Stimulated activated CD8-positive, alpha-beta memory T cell treated with anti-CD3 and anti-CD28 coated beads, Interleukin-7, amount 100 ng/mL, for 24 hours (primary cell): ENCODE measurements around the gene SF3B6.
A peak's percentile ranks its signal among the peaks of the same experiment; 100 is the strongest.
"Not testable (repeated sequence)": the region's sequence is repeated elsewhere in the genome, so short reads cannot be mapped to it uniquely, and the experiment has no call there.

Experiments
- DNase-seq: peaks from one replicate; pipeline ENCODE4 v3.0.0-alpha.2; 2020; ENCODE audit warnings: low read depth

SF3B6 gene, protein sequence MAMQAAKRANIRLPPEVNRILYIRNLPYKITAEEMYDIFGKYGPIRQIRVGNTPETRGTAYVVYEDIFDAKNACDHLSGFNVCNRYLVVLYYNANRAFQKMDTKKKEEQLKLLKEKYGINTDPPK

DNA sequence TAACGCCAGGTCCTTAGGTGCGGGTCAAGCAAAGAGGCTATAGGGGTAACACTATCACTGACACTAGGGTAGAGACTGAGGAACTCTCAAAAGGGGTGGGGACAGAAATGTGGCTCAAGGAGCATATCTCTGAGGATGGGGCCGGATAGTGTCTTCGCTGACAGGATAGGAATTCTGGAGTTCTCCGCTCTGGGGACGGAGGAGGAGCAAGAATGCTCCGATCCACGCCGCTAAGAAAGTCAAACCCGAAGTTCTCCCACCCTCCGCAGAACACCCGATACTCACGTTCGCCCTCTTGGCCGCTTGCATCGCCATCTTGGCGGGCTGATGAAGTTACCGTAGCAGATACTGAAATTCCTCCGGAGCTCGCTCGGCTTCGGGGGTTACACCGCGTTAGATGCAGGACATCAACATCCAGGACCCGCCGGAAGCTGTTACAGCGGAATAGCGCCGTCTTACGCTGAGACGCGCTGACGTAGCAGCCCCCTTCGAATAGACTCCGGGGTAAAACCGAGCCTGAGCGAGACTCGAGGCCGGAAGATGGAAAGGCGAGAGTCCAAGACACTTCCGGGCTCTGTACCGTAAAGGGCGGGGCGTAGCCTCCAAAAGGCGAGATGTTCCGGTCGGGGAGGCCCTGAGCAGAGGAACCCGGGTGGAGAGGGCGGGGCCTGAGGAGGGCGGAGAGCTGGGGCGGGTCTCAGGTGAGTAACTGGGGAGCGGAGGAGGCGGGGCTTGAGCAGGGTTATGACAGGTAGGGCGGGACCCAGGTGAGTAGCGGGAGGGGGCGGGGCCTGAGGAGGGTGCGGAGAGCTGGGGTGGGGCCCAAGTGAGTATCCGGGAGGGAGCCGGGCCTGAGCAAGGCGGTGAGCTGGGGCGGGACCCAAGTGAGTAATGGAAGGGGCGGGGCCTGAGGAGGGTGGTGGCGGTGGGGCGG lies at the start of gene SF3B6:
Gene SF3B6 (minus strand): TSS at position 412 of the 934 bp plus-strand sequence. CDS start 97 bp downstream, at position 315.
- peak; percentile 99 for DNase-seq

DNA sequence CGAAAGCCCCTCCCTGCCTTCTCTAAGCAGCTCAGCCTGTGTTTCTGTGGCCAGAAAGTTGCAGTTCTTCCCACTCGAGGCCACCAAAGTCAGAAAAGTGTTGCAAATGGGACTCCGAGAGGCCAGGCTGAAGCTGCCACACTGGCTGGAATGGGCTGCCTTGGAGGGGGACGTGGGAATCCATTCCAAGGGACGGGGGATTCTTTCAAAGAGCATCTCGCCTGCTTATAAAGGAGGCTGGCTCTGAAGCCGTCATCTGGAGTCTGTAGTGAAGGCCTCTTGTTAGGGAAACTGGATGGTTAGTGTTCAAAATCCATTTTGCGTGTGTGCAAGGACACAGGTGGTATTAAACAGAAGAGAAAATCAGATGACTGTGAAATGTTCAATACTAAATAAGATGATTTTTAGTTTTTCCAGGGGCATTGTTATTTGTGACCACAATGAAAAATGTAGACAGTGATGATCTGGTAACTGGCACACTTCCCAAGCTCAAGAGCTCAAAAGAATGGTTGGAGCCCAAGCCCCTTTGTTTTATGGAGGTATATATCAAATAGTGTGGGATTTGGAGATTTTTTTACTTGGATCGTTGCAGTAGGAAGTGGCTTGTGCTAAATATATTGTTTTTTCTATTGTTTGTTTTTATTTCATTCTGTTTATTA lies 47.9 kb upstream of the SF3B6 start:
- peak; percentile 14 for DNase-seq

DNA sequence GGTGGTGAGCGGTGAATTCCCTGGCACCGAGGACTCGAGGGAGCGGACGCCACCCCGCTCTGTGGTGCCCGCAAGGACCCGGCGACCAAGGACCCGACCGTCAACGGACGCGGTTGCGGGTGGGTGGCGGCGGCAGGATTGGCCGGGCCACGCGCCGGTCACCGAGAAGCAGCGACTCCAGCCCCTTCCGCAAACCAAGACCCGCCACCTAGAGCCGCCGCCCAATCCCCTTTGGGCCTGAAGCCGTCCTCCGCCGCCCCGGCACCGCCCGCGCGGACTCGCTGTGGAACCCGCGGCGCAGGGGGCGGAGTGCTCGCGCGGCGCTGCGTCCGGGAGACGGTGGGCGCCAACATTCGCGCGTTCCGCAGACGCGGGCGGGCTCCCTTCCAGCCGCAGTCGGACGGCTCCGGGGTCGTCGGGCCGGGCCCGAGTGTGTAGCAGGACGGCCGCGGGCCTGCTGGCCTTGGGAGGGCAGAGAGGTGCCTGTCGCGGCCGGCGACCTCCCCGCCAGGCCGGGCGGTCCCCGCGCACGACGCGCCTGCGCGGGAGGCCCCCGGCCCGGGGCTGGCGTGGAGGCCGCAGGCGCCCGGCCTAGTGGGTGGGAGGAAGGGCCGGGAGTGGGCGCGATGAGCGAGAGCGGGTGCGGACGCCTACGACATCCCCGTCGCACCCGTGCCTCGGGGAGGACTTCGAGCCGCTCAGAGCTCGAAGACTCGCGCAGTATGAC lies 47.2 kb upstream of the SF3B6 start, which contains the start of the genes FAM228B and PFN4:
Gene FAM228B (plus strand): TSS at position 275 of the 727 bp plus-strand sequence. CDS start 893 bp downstream, outside the sequence.
Gene PFN4 (minus strand): TSS at position 140 of the 727 bp plus-strand sequence. CDS start 799 bp downstream, outside the sequence.
- peak; percentile 35 for DNase-seq

DNA sequence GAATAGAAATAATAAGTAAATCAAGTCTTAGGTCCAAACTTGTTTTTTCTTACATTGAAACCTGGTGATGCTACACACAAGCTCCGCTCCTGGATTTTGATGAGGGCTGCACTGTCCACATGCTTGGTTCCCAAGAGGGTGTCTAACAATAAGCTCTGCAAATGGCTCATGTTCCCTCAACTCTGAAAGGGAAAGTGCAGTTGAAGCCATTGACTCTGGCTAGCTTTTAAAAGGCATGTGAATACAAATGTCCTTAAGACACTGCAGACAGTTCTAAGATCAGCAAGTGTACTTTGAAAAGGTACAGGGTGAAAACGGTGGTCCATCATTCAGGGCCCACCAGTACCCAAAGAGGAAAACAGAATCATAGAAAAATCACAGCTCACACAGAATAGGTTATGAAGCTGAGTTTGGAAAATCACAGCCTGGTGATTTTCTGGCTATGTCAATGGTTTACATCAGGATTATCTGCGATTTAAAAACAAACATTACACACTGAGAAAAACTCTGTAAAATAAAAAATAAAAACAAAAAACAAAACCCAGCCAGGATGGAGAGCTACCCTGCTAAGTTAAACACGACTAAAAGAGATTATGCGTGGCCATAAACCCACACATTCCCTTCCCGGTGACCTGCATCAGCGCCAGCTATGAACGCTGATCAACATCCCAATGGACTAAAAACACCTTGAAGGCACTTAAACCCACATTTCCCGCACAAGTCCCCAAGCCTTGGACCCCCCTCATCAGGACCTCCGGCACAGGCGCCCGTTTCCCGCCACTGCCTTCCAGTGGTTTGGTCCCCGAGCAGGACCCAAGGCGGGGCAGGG lies 46.5 kb upstream of the SF3B6 start:
- DNase-seq = no peak

DNA sequence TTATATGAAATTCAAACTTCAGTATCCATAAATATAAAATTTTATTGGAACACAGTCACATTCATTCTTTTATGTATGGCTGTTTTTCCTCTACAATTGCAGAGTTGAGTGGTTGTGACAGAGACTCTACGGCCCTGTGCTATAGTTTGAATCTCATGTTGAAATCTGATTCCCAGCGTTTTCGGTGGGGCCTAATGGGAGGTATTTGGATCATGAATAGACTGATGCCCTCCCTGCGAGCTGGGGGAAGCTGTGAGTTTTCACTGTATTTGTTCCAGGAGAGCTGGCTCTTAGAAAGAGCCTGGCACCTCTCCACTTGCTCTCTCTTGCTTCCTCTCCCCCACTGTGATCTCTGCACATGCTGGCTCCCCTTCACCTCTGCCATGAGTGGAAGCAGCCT lies 45.3 kb upstream of the SF3B6 start:
- DNase-seq = no peak

DNA sequence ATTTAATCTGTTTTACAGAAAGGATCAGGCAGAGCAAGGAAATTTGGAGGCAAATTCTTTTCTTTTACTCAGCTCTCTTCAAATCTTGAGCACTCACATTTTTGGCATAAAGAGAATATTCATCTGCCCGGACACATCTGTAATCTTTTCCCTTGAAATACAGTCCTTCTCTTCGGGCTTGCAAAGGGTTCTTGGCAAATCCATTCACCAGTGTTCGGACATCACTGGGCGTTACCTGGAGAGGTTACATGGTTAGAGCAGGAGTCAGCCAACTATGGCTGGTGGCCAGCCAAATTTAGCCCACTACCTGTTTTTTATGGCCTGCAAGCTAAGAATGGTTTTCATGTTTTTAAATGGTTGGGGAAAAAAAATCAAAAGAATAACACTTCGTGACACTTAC lies 44.9 kb upstream of the SF3B6 start:
- DNase-seq = no peak

DNA sequence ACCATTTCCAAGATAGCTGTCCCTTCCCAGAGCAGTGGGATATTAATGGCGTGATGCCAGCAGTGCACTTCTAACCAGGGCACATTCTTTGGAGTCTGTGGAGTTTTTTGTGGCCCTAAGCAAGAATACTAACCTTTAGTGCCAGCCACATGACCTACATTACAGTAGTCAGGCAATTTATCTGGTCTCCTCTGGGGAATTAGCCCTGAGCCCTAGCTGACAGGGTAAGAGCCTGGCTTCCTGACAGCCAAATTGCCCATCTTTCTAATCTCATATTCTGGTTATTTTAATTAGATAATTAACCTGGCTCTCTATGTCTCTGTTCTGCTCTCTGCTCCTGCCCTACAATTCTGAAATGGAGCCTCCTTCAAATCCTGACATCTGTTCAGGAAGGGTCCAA lies 41.8 kb upstream of the SF3B6 start:
- no peak for DNase-seq

DNA sequence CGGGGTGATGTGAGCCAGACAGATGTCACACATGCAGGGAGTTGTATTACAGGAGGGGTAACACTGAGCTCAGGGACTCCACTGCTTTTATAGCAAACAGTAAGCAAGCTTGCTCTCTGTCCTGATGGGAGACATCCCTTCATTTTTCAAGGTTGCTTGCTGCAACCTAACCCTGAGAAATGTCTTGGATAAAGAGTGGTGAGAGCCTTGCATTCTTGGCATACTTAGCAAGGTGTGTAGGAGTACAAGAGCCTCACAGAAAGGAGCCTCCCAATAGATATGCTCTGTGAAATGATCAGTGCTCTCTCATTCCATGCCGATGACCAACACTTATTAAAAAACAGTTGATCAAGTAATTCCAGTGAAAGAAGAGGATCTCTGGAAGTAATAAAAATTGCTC lies 38.9 kb upstream of the SF3B6 start:
- DNase-seq = no peak

DNA sequence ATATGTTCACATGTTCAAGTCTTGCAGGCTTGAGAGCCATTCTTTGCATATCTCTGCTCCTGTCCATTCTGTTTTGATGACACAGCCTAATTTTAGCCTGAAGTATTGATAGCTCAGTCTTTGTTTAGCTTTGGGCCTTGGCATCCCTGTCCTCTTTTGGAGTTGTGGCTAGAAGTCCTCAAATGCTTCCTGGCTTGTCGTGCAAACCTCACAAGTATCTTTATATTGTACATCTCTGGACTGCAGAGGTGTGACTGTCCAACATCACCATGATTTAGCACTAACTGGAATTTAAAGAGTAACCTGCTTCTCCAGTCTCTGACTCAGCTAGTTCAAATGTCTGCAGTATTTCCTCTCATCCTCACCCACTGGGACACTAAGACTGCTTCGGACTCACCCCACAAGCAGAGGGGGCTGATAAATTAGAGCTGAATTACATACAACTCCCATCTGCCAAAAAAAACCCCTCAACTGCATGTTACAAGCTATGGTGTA lies 35.3 kb upstream of the SF3B6 start:
- DNase-seq = no peak

DNA sequence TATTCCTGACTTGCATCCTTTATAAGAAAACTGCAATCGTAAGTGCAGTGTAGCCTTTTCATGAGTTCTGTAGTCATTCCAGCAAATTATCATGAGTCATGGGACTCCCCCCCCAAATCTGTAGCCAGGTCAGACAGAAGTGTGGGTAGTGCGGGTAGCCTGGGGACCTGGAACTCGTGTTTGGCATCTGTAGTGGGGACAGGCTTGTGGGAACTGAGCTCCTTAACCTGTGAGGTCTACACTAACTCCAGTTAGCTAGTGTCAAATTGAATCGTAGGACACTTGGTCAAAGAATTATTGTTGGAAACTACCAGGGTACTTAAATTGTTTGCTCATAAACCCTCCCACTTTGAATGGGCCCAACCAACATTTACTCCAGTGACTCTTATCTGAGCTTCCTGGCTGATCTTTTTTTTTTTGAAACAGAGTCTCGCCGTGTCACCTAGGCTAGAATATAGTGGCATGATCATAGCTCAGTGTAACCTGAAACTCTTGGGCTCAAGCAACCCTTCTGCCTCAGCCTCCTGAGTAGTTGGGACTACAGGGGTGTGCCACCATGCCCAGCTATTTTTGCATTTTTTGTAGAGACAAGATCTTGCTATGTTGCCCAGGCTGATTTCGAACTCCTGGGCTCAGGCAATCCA lies 34.7 kb upstream of the SF3B6 start:
- DNase-seq = no peak

DNA sequence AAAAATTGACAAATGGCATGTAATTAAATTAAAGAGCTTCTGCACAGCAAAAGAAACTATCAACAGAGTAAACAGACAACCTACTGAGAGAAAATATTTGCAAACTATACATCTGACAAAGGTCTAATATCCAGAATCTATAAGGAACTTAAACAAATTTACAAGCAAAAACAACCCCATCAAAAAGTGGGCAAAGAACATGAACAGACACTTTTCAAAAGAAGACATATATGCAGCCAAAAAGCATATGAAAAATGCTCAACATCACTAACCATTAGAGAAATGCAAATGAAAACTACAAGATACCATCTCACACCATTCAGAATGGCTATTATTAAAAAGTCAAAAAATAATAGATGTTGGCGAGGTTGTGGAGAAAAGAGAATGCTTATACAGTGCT lies 33.3 kb upstream of the SF3B6 start:
- not testable (repeated sequence) for DNase-seq

DNA sequence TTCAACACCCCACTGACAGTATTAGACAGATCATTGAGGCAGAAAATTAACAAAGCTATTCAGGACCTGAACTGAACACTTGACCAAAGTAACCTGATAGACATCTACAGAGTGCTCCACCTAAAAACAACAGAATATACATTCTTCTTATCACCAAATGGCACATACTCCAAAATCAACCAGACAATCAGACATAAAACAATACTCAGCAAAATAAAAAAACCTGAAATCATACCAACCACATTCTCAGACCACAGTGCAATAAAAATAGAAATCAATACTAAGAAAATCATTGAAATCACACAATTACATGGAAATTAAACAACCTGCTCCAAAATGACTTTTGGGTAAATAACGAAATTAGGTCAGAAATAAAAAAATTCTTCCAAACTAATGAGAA lies 31.2 kb upstream of the SF3B6 start:
- no peak for DNase-seq

DNA sequence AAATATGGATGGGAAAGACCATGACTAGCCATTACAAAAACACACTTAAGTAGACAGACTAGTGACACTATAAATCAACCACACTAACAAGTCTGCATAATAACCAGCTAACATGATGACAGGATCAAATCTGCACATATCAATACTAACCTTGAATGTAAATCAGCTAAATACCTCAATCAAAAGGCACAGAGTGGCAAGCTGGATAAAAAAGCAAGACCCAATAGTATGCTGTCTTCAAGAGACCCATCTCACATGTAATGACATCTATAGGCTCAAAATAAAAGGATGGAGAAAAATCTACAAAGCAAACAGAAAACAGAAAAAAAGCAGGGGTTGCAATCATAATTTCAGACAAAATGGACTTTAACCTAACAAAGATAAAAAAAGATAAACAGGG lies 30.7 kb upstream of the SF3B6 start:
- no peak for DNase-seq

DNA sequence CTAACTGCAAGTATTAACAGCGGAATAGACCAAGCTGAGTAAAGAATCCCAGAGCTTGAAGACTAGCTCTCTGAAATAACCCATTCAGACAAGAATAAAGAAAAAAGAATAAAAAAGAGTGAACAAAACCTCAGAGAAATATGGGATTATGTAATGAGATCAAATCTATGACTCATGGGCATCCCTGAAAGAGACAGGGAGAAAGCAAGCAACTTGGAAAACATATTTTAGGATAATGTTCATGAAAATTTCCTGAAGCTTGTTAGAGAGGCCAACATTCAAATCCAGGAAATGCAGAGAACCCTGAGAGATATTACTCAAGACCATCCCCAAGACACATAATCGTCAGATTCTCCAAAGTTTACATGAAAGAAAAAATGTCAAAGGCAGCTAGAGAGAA lies 29.7 kb upstream of the SF3B6 start:
- no peak for DNase-seq

DNA sequence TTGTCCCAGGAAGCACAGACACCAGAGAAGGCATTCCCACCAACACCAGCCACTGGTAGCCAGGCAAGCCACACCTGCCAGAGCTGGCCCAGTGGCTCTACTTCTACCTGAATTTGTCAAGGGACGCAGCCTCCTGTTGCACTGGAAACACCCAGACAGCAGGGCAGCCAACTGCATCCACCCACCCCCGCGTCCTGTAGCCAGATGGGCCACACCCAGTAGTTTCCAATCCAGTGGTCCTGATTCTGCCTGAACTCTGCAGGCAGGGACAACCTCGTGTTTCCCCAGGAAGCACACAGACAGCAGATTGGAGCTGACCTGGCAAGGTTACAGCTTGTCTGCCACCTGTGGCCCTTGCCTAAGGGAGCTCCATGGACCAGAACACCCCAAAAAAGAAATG lies 28.8 kb upstream of the SF3B6 start:
- no peak for DNase-seq

DNA sequence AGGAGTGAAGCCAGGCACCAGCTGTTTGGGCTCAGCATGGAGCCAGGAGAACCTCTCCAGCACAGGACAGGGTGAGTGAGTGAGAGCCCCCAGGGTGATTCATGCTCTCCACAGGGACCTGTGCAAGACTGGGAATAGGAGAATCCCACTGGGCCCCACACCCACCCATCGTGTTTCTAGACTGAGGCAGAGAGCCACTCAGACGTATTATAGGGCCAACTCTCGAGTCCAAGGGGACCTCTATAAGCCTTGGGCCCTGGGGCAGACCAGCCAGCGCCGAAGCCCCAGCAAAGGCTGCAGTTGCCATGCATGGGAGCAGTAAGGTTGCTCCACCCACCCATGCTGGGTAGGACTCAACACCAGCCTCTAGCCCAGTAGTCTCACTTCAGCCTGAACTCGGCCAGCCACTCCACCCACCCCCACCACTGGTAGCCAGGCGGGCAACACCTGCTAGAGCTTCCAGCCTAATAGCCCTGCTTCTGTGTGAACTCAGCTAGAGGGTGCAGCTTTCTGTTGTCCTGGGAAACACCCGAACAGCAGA lies 28.1 kb upstream of the SF3B6 start:
- DNase-seq = no peak

DNA sequence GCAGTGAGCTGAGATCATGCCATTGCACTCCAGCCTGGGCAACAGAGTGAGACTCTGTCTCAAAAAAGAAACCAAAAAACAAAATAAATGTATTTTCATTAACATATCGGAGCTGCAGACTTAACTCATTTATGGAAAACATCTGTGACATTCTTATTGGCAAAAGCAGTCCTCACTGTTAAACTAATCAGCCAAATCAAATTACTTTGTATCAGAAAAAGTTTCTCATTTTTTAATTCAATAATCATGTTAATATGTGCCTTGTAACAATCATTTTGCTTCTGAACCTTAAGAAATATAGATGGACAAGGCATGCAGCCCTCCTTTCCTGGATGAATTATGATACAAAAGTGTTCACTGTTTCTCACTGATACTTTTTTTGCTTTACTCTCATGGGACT lies 26.6 kb upstream of the SF3B6 start:
- no peak for DNase-seq

DNA sequence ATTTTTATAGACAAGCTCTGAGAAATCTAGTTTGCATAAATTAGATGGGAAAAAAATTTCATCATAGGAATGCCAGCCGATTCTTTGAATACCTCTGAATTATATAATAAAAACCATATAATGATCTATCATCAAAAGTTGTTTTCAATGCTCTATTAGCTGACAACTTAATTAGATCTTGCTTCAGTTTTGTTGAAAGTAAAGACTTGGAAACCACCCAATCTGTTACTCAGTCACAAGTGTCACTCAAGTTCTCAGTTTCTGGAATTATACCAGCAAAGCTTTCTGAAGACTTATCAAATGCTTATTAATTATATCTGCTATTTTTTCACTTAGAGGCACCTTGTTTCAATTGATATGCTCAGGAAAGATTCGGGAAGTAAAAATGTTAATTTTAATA lies 25.9 kb upstream of the SF3B6 start:
- no peak for DNase-seq

DNA sequence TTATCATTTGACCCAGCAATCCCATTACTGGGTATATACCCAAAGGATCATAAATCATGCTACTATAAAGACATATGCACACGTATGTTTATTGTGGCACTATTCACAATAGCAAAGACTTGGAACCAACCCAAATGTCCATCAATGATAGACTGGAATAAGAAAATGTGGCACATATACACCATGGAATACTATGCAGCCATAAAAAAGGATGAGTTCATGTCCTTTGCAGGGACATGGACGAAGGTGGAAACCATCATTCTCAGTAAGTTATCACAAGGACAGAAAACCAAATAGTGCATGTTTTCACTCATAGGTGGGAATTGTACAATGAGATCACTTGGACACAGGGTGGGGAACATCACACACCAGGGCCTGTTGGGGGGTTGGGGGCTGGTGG lies 24.6 kb upstream of the SF3B6 start:
- DNase-seq = not testable (repeated sequence)

DNA sequence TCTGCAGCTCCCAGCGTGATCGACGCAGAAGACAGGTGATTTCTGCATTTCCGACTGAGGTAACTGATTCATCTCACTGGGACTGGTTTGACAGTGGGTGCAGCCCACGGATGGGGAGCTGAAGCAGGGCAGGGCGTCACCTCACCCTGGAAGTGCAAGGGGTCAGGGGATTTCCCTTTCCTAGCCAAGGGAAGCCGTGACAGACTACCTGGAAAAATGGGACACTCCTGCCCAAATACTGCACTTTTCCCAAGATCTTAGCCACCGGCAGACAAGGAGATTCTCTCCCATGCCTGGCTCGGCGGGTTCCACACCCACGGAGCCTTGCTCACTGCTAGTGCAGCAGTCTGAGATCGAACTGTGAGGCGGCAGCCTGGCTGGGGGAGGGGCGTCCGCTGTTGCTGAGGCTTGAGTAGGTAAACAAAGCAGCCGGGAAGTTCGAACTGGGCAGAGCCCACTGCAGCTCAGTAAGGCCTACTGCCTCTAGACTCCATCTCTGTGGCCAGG lies 19.1 kb upstream of the SF3B6 start:
- DNase-seq = not testable (repeated sequence)
